SH-SY5Y (cell line): ENCODE data around the gene MAST4.

Source experiments
- GATA2 ChIP-seq: IDR thresholded peaks from 2 replicates; pipeline ENCODE4 v1.6.1; 2011; ENCODE audit warnings: mild to moderate bottlenecking, low read depth, low read length
- GATA3 ChIP-seq: IDR thresholded peaks from 2 replicates; pipeline ENCODE4 v1.6.1; 2011; ENCODE audit warnings: low read depth, mild to moderate bottlenecking, low read length, moderate library complexity

MAST4 gene

DNA sequence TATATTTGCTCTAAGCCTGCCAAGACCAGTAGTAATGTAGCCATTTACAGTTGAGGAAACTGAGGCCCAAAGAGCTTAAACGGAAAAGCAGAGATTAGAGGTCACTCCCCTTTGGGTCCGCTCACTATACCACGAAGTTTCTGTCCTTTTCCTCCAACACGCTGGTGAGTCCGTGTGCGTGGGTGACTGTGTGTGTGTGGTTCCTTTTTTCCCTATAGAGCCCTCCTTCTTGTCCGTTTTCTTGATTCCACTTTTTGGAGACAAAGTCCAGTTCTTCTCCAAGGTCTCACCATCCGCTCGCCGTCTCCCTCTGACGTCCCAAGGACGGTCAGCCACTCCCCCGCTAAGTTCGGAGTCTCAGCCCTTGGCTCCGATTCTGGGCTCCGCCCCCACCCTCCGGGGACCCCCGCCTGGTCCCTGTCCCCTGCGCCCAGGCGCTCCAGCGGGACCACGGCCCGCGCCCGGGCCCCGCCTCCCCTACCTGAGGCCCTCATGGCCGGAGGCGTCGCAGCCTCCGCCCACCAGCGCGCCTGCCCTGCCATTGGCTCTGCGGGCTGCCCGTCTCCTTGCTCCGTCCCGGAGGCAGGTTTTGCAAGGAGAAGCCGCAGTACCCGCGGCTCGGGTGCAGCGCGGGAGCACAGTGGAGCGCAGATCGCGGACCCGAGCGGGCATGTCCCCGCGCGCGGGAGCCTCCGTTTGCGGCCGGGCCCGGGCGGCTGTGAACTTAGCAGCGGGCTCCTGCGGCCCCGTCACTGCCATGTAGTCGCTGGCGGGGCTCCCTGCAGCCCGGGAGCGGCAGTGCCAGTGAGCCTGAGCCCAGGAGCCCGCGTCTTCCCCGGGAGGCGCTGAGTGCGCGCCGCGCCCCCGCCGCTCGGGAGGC is at the start of gene MAST4:
Gene MAST4, plus strand, starts transcription at position 638 of the 880 bp plus-strand sequence. CDS start 263 bp downstream, outside the sequence.
- TF ChIP-seq GATA2 (0 out of 2 replicates have a peak, but pooled peaks have one; percentile 6), GATA3 (no peak)

- TF ChIP-seq GATA3 (no peak), GATA2 (no peak)
Observed at GRCh38 chr5:66546541-66546940, 49.7 kb upstream of the MAST4 start.

GRCh38 chr5:66551338-66551737 is 44.9 kb upstream of the MAST4 start:
- TF ChIP-seq GATA3 (no peak), GATA2 (no peak)

GRCh38 chr5:66551945-66552344 is 44.2 kb upstream of the MAST4 start:
- TF ChIP-seq GATA2 (no peak), GATA3 (no peak)

DNA sequence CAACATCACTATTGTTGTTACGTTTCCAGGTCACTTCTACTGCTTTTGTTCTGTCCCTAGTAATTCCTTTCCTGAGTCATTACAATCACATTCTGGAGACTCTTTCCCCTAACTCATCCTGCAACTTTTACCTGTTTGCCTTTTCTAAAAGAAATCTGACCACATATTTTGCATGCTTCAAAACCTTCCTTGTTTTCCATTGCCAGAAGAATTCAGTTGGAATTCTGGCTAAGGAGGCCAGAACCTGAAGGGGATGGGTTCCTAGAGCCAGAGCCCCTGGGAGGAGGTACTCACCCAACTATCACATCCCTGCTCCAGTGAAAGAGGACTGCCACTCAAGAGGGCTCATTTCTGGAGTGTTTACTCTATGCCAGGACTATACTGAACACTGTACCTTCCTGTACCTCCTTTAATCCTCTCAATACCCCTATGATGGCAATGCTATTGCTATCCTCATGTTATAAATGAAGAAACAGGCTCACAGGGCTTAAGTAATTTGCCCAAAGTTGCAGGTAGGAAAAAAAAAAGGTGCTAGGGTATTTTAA is 42.8 kb upstream of the MAST4 start:
- TF ChIP-seq GATA2, result no peak
- no peak for TF ChIP-seq GATA3

- TF ChIP-seq GATA3, result no peak
- TF ChIP-seq GATA2, result no peak
Observed at GRCh38 chr5:66553916-66554575, 42.1 kb upstream of the MAST4 start.

GRCh38 chr5:66554884-66555283 is 41.3 kb upstream of the MAST4 start:
- TF ChIP-seq GATA3 (no peak), GATA2 (no peak)

DNA sequence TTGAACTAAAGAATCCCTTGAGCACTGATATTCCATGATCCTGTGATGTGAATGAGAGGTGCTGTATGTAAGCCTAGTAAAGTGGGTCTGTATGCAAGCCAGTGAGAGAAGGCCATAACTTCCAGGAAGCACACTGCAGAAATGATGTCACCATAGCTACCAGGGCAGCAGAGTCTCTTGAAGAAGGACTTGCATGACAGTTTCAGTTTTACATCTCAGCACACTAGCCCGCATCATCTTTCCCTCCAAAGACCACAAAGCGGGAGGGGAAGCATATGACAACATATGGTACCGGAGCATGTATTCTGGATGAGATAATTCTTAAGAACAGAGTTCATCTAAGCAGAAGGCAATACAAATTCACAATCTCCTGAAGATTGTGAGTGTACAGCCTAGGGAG is 37.6 kb upstream of the MAST4 start:
- TF ChIP-seq GATA2 (no peak), GATA3 (no peak)

GRCh38 chr5:66560371-66560770 is 35.8 kb upstream of the MAST4 start:
- TF ChIP-seq GATA2, result no peak
- TF ChIP-seq GATA3, result no peak

- TF ChIP-seq GATA3 (no peak), GATA2 (no peak)
Observed at GRCh38 chr5:66561256-66561990, 34.8 kb upstream of the MAST4 start.

DNA sequence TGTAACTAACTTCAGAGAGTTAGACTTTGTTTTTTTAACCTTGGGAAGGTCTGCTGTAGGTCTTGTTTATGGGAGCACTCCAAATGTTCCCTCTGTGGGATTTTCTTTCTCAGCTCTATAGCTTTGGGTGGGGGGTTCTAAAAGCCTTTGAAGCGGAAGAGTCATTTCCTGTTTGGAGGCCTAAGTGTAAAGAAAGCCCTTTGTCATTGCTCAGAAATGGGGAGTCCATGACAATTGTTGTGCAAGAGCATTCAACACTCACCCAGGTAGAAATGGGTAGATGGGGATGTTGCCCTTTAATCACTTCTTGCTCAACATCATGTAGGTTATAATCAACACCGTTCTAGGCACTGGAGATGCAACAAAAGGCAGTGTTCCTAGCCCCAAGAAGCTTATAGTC is 30.3 kb upstream of the MAST4 start:
- TF ChIP-seq GATA2, result no peak
- TF ChIP-seq GATA3, result no peak

- TF ChIP-seq GATA2, result no peak
- TF ChIP-seq GATA3, result no peak
Observed at GRCh38 chr5:66567474-66567873, 28.7 kb upstream of the MAST4 start.

GRCh38 chr5:66570201-66570600 is 26.0 kb upstream of the MAST4 start:
- TF ChIP-seq GATA3 (no peak), GATA2 (no peak)

- TF ChIP-seq GATA2, result no peak
- TF ChIP-seq GATA3, result no peak
Observed at GRCh38 chr5:66573733-66574132, 22.5 kb upstream of the MAST4 start.
